H1 (cell line): ENCODE data around the gene CAPN7. TPM values are rescaled to one million over a fixed set of nuclear protein-coding genes. Genes with fewer than 3 reads are reported as not detected.

Experiments
- CTCF ChIA-PET: fragments of 300-600 bp; sonication (Branson Sonifier 250); formaldehyde crosslinking; loops from one replicate; lab custom pipeline; 2021; ENCODE audit not compliant: partially characterized antibody; lab: Charles Lee
- POLR2A ChIA-PET: fragments of 300-600 bp; sonication (Branson Sonifier 250); formaldehyde crosslinking; loops from one replicate; lab custom pipeline; 2021; ENCODE audit warnings: inconsistent platforms; ENCODE audit not compliant: partially characterized antibody; lab: Charles Lee
- DNase-seq, 2 experiments: peaks; one replicate each; pipeline versions ENCODE4 v3.0.0 to v3.0.0-alpha.2; 2010 to 2022; ENCODE audit warnings: low spot score in 2 of 2, low read depth in 1 of 2, mixed read lengths in 1 of 2
- FAIRE-seq: peaks from 2 replicates; lab custom pipeline; 2011; peaks lifted over from hg19 to GRCh38; lab: Jason Lieb, UNC
- H2AFZ ChIP-seq: 2 replicates; pipeline ENCODE4 v1.8.1; 2012; ENCODE audit warnings: low read length, inconsistent platforms
- H2AK5ac ChIP-seq: 2 replicates; pipeline ENCODE4 v1.6.1; 2013; ENCODE audit warnings: low read depth, low read length
- H2BK120ac ChIP-seq: replicated peaks from 2 replicates; pipeline ENCODE3; 2013; ENCODE audit warnings: low read depth, low read length, inconsistent platforms
- H2BK12ac ChIP-seq: 2 replicates; pipeline ENCODE4 v1.6.1; 2013; ENCODE audit warnings: low read depth, low read length
- H2BK15ac ChIP-seq: 2 replicates; pipeline ENCODE4 v1.6.1; 2013; ENCODE audit warnings: low read length
- H2BK20ac ChIP-seq: 2 replicates; pipeline ENCODE4 v1.6.1; 2013; ENCODE audit warnings: low read length
- H2BK5ac ChIP-seq: 2 replicates; pipeline ENCODE4 v1.6.1; 2013; ENCODE audit warnings: low read depth, low read length
- H3K14ac ChIP-seq: 2 replicates; pipeline ENCODE4 v1.6.1; 2013; ENCODE audit warnings: inconsistent platforms; ENCODE audit not compliant: insufficient read length
- H3K18ac ChIP-seq: 2 replicates; pipeline ENCODE4 v1.6.1; 2013; ENCODE audit warnings: low read length; ENCODE audit errors: extremely low read depth
- H3K23ac ChIP-seq: 2 replicates; pipeline ENCODE4 v1.6.1; 2013; ENCODE audit warnings: inconsistent platforms; ENCODE audit not compliant: insufficient read length
- H3K23me2 ChIP-seq: 2 replicates; pipeline ENCODE4 v1.6.1; 2013; ENCODE audit warnings: low read depth, low read length
- H3K27ac ChIP-seq: 2 replicates; pipeline ENCODE4 v1.6.1; 2011; ENCODE audit warnings: low read depth, low read length, inconsistent platforms
- H3K27me3 ChIP-seq, 4 experiments: replicated peaks in 1 of 4; 1 replicate in 1 of 4; 2 replicates in 3 of 4; pipeline versions ENCODE4 v1.6.1 to v1.8.1; 2011 to 2013; ENCODE audit warnings: low read length in 3 of 4, mild to moderate bottlenecking in 3 of 4, inconsistent platforms in 2 of 4, mixed read lengths in 2 of 4, moderate library complexity in 1 of 4; ENCODE audit not compliant: control insufficient read depth in 3 of 4, insufficient read depth in 3 of 4; ENCODE audit errors: extremely low read depth in 1 of 4
- H3K36me3 ChIP-seq, 4 experiments: 2 replicates each; pipeline versions ENCODE4 v1.6.1 to v1.8.1; 2011 to 2013; ENCODE audit warnings: mild to moderate bottlenecking in 4 of 4, low read length in 3 of 4, moderate library complexity in 2 of 4, control low read depth in 1 of 4, inconsistent platforms in 1 of 4; ENCODE audit not compliant: insufficient read depth in 4 of 4, control insufficient read depth in 2 of 4
- H3K4ac ChIP-seq: replicated peaks from 2 replicates; pipeline ENCODE3; 2013; ENCODE audit warnings: low read length, low read depth, mixed read lengths, inconsistent platforms; ENCODE audit not compliant: insufficient read length
- H3K4me1 ChIP-seq, 4 experiments: replicated peaks in 1 of 4; 1 replicate in 1 of 4; 2 replicates in 3 of 4; pipeline versions ENCODE4 v1.6.1 to v1.8.1; 2011 to 2013; ENCODE audit warnings: low read length in 3 of 4, inconsistent platforms in 2 of 4, mixed read lengths in 1 of 4; ENCODE audit not compliant: insufficient read depth in 4 of 4, control insufficient read depth in 3 of 4
- H3K4me2 ChIP-seq, 2 experiments: 2 replicates each; pipeline versions ENCODE4 v1.6.1 to v1.8.1; 2011 to 2013; ENCODE audit warnings: low read depth in 2 of 2, low read length in 2 of 2, control low read depth in 1 of 2, inconsistent platforms in 1 of 2, mild to moderate bottlenecking in 1 of 2; ENCODE audit not compliant: insufficient read depth in 1 of 2
- H3K4me3 ChIP-seq, 4 experiments: fragments of 200-600, 300-600 bp in 1 of 4; sonication (generic), shearing (Covaris generic), sonication (Bioruptor Twin) in 1 of 4; 2 replicates each; pipeline versions ENCODE4 v1.5.1 to v1.8.1; 2011 to 2016; ENCODE audit warnings: low read length in 4 of 4, low read depth in 3 of 4, control low read depth in 2 of 4, inconsistent platforms in 2 of 4, mild to moderate bottlenecking in 2 of 4, mixed read lengths in 1 of 4, moderate library complexity in 1 of 4; ENCODE audit not compliant: insufficient read depth in 2 of 4; ENCODE audit errors: extremely low read depth in 1 of 4
- H3K56ac ChIP-seq: replicated peaks from 2 replicates; pipeline ENCODE3; 2013; ENCODE audit warnings: low read depth, mild to moderate bottlenecking, mixed read lengths, low read length, inconsistent platforms; ENCODE audit not compliant: insufficient read length
- H3K79me1 ChIP-seq: 2 replicates; pipeline ENCODE4 v1.6.1; 2013; ENCODE audit warnings: low read depth, low read length, control low read depth
- H3K79me2 ChIP-seq, 2 experiments: 2 replicates each; pipeline versions ENCODE4 v1.6.1 to v1.8.1; 2012 to 2013; ENCODE audit warnings: low read length in 2 of 2, mild to moderate bottlenecking in 2 of 2, inconsistent platforms in 1 of 2; ENCODE audit not compliant: insufficient read depth in 2 of 2, control insufficient read depth in 1 of 2
- H3K9ac ChIP-seq, 4 experiments: replicated peaks in 1 of 4; 1 replicate in 1 of 4; 2 replicates in 3 of 4; pipeline versions ENCODE4 v1.6.1 to v1.8.1; 2011 to 2013; ENCODE audit warnings: low read depth in 3 of 4, low read length in 3 of 4, control low read depth in 2 of 4, mild to moderate bottlenecking in 2 of 4, moderate library complexity in 2 of 4, inconsistent platforms in 1 of 4; ENCODE audit errors: extremely low read depth in 1 of 4
- H3K9me3 ChIP-seq, 2 experiments: 2 replicates each; pipeline versions ENCODE4 v1.6.1 to v1.8.1; 2012 to 2013; ENCODE audit warnings: mild to moderate bottlenecking in 2 of 2, moderate library complexity in 2 of 2, control low read depth in 1 of 2, inconsistent platforms in 1 of 2, low read depth in 1 of 2, low read length in 1 of 2, mixed read lengths in 1 of 2; ENCODE audit not compliant: insufficient read depth in 2 of 2
- H4K20me1 ChIP-seq, 2 experiments: replicated peaks in 1 of 2; 2 replicates each; pipeline versions ENCODE3 to v1.8.1; 2011 to 2013; ENCODE audit warnings: inconsistent platforms in 2 of 2, low read length in 2 of 2, mild to moderate bottlenecking in 1 of 2; ENCODE audit not compliant: insufficient read depth in 2 of 2, control insufficient read depth in 1 of 2
- H4K5ac ChIP-seq: 2 replicates; pipeline ENCODE4 v1.6.1; 2013; ENCODE audit warnings: low read length, low read depth, mixed read lengths, inconsistent platforms; ENCODE audit not compliant: insufficient read length
- H4K8ac ChIP-seq: 2 replicates; pipeline ENCODE4 v1.8.0; 2013; ENCODE audit warnings: mild to moderate bottlenecking, moderate library complexity, low read length, inconsistent platforms; ENCODE audit not compliant: insufficient read depth; ENCODE audit errors: extremely low read depth
- H4K91ac ChIP-seq: replicated peaks from 2 replicates; pipeline ENCODE3; 2013; ENCODE audit warnings: low read length, mixed read lengths, inconsistent platforms; ENCODE audit not compliant: insufficient read length
- HDAC6 ChIP-seq: IDR thresholded peaks from one replicate; pipeline ENCODE4 v1.7.1; 2012; ENCODE audit warnings: low read depth, mild to moderate bottlenecking, inconsistent platforms, low read length, moderate library complexity
- MAFK ChIP-seq: IDR thresholded peaks from 2 replicates; pipeline ENCODE4 v1.6.1; 2012; ENCODE audit warnings: low read depth, mild to moderate bottlenecking, improper control_type of control experiment, low read length
- SIN3A ChIP-seq, 2 experiments: IDR thresholded peaks in 1 of 2; conservative IDR thresholded peaks in 1 of 2; 2 replicates each; pipeline ENCODE4 v1.6.1; 2011 to 2012; ENCODE audit warnings: low read length in 2 of 2, improper control_type of control experiment in 1 of 2, low read depth in 1 of 2, mild to moderate bottlenecking in 1 of 2
- SP4 ChIP-seq: IDR thresholded peaks from 2 replicates; pipeline ENCODE4 v1.6.1; 2012; ENCODE audit warnings: low read length, inconsistent platforms
- WGBS, 2 experiments: shearing (Covaris generic) in 1 of 2; methylation state at CpG; one replicate each; pipeline versions ENCODE4 v1.1.6 to v1.1.7; 2013 to 2015; ENCODE audit warnings: low lambda C conversion rate in 2 of 2, mixed read lengths in 2 of 2, inconsistent platforms in 1 of 2, low coverage in 1 of 2, missing lambda C conversion rate in 1 of 2; ENCODE audit not compliant: insufficient replicate concordance in 2 of 2, insufficient coverage in 1 of 2, insufficient read length in 1 of 2; ENCODE audit errors: extremely low coverage in 1 of 2, missing lambda C conversion rate in 1 of 2; 5-methylcytosine and 5-hydroxymethylcytosine counted together
- polyA plus RNA-seq, 7 experiments: library from polyadenylated mRNA; depleted of rRNA in 3 of 7; stranded (reverse) in 5 of 7; unstranded in 2 of 7; fragments of >200 nt in 5 of 7; fragments of 200-250 nt in 2 of 7; gene quantifications; 1 replicate in 5 of 7; 2 replicates in 1 of 7; 4 replicates in 1 of 7; pipeline versions ENCODE4 v1.2.1 to v1.2.3, GENCODE V29; 2011 to 2013; ENCODE audit warnings: missing spikeins in 2 of 7, mixed read lengths in 2 of 7
- total RNA-seq: library from RNA; stranded (reverse); fragmentation: NEBNext Ultra II Directional; extraction: Animal tissue kit (Norgen Biotek cat#: 25700); gene quantifications from 2 replicates; pipeline ENCODE4 v1.2.1, GENCODE V29; 2021
- TF ChIP-seq, protein P1 (sequence below): IDR thresholded peaks from 2 replicates; pipeline ENCODE4 v1.6.1; 2012; ENCODE audit warnings: inconsistent platforms

CAPN7 gene
- total and polyA plus RNA-seq, 2 of the 8 experiments (the other 6 are each of a cell fraction or from before 2014, with no cell fraction given): 5.3 to 13.2 TPM

DNA sequence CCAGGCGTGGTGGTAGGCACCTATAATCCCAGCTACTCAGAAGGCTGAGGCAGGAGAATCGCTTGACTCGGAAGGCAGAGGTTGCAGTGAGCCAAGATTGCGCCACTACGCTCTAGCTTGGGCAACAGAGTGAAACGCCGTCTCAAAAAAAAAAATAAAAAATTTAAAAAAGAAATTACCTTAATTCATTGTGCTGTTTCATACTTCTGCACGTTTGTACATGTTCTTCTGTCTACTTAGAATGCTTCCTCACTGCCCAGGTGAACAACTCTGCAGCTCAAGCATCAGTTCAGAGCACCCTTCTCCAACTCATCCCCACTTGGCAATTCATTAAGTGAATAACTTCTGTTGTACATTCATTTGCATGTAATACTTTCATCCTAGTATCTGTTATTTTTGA lies 14.0 kb downstream of the CAPN7 start:
- Histone ChIP-seq H4K20me1 (peaks cover 0 to 2% of the 10 kb centered on the region in 2 experiments), H4K8ac (no peak overlapping the region), H2BK12ac (no peak overlapping the region), H4K5ac (no peak overlapping the region), H3K9ac (no peak overlapping the region), H2AFZ (no peak overlapping the region), H2AK5ac (no peak overlapping the region), H3K4ac (no peak overlapping the region), H3K4me3 (no peak overlapping the region), H3K9me3 (no peaks in the 10 kb centered on the region), H3K79me1 (no peaks in the 10 kb centered on the region), H2BK5ac (no peak overlapping the region), H3K27me3 (no peaks in the 10 kb centered on the region), H3K4me2 (no peak overlapping the region), H3K79me2 (no peaks in the 10 kb centered on the region), H3K23me2 (no peaks in the 10 kb centered on the region), H3K56ac (no peak overlapping the region), H3K14ac (no peak overlapping the region), H2BK20ac (no peak overlapping the region), H3K27ac (no peak overlapping the region), H3K4me1 (no peaks in the 10 kb centered on the region), H2BK120ac (no peak overlapping the region), H2BK15ac (no peak overlapping the region), H3K23ac (no peak overlapping the region), H3K18ac (no peak overlapping the region), H4K91ac (no peak overlapping the region), H3K36me3 (peaks cover 4 to 27% (median 13%) of the 10 kb centered on the region in 4 experiments)
- DNase-seq (no peak), FAIRE-seq (no peak)
- ChIA-PET CTCF (interaction anchor here (1.0 kb wide), 1 partner anchor 19 kb away, joined by 5 read pairs; no protein-coding TSS in a partner anchor), POLR2A (interaction anchor here (0.6 kb wide), 1 partner anchor 276 kb away, joined by 3 read pairs; no protein-coding TSS in a partner anchor)
- WGBS, 2 experiments: 96% methylated on average over 8 of the region's 8 CpGs; no CpG with 5 or more reads in 1 of the 2 experiments
- TF ChIP-seq SP4 (no peak), SIN3A (conservative IDR thresholded peaks at IDR 0.05 in 1 of 2, IDR thresholded peaks at IDR 0.05 in 1 of 2; ENCODE audit: low read depth in 1 of 2, low read length in 2 of 2) (no peak), HDAC6 (no peak), MAFK (no peak)
- TF ChIP-seq, protein P1, sequence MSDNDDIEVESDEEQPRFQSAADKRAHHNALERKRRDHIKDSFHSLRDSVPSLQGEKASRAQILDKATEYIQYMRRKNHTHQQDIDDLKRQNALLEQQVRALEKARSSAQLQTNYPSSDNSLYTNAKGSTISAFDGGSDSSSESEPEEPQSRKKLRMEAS: no peak
